Measurements from ENCODE around the gene EFNB1.
"Not testable (repeated sequence)": the region's sequence is repeated elsewhere in the genome, so short reads cannot be mapped to it uniquely, and the experiment has no call there.

DNA sequence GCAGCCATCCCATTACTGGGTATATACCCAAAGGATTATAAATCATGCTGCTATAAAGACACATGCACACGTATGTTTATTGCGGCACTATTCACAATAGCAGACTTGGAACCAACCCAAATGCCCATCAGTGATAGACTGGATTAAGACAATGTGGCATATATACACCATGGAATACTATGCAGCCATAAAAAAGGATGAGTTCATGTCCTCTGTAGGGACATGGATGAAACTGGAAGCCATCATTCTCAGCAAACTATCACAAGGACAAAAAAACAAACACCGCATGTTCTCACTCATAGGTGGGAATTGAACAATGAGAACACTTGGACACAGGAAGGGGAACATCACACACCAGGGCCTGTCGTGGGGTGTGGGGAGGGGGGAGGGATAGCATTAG, 42.2 kb upstream of the EFNB1 start:
- TF ChIP-seq, protein P1, sequence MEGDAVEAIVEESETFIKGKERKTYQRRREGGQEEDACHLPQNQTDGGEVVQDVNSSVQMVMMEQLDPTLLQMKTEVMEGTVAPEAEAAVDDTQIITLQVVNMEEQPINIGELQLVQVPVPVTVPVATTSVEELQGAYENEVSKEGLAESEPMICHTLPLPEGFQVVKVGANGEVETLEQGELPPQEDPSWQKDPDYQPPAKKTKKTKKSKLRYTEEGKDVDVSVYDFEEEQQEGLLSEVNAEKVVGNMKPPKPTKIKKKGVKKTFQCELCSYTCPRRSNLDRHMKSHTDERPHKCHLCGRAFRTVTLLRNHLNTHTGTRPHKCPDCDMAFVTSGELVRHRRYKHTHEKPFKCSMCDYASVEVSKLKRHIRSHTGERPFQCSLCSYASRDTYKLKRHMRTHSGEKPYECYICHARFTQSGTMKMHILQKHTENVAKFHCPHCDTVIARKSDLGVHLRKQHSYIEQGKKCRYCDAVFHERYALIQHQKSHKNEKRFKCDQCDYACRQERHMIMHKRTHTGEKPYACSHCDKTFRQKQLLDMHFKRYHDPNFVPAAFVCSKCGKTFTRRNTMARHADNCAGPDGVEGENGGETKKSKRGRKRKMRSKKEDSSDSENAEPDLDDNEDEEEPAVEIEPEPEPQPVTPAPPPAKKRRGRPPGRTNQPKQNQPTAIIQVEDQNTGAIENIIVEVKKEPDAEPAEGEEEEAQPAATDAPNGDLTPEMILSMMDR (optimal IDR thresholded peaks at IDR 0.05 in 1 of 3, IDR thresholded peaks at IDR 0.05 in 1 of 3, conservative IDR thresholded peaks at IDR 0.05 in 1 of 3; ENCODE audit: extremely low read depth in 1 of 3, insufficient read depth in 2 of 3, low read length in 3 of 3), result not testable (repeated sequence)
- TF ChIP-seq EZH2 (IDR thresholded peaks at IDR 0.05; ENCODE audit: low read length), result not testable (repeated sequence)
